Right atrium auricular region (tissue), 2 donors: ENCODE measurements around the gene SARDH. TPM values are rescaled to one million over a fixed set of nuclear protein-coding genes. Genes with fewer than 3 reads are reported as not detected.

Experiments used
- DNase-seq: peaks from one replicate; pipeline ENCODE4 v3.0.0-alpha.2; 2019; ENCODE audit warnings: low spot score
- H3K27ac ChIP-seq, 2 donors: fragments of 200-600 bp; sonication (generic); 1 replicate in 1 of 2; 2 replicates in 1 of 2; pipeline ENCODE4 v1.5.1; 2016 to 2019
- H3K27me3 ChIP-seq, 2 donors: fragments of 200-600 bp; sonication (generic); one replicate each; pipeline versions ENCODE4 v1.5.1 to v1.6.0; 2017 to 2019
- H3K36me3 ChIP-seq: fragments of 200-600 bp; sonication (generic); one replicate; pipeline ENCODE4 v1.5.1; 2016
- H3K4me1 ChIP-seq, 2 donors: fragments of 200-600 bp; sonication (generic); one replicate each; pipeline versions ENCODE4 v1.5.1 to v1.6.0; 2017 to 2019
- H3K4me3 ChIP-seq, 2 donors: fragments of 200-600 bp; sonication (generic); 1 replicate in 1 of 2; 2 replicates in 1 of 2; pipeline ENCODE4 v1.5.1; 2017 to 2019; ENCODE audit warnings: mild to moderate bottlenecking in 1 of 2, moderate library complexity in 1 of 2
- H3K9me3 ChIP-seq, 2 donors: fragments of 200-600 bp; sonication (generic); one replicate each; pipeline ENCODE4 v1.5.1; 2019
- total RNA-seq, 2 donors: library from RNA; depleted of rRNA; stranded (reverse); fragments of >200 nt; gene quantifications; one replicate each; pipeline ENCODE4 v1.1.0, GENCODE V29; 2016
- TF ChIP-seq, protein P1 (sequence below), 2 donors: fragments of 200-600 bp; sonication (generic); IDR thresholded peaks; one replicate each; pipeline ENCODE4 v1.5.1; 2019; ENCODE audit warnings: antibody characterized with exemption in 2 of 2

Gene SARDH
- total RNA-seq, 2 donors from 2014 or later, result 0.63 to 0.94 TPM

DNA sequence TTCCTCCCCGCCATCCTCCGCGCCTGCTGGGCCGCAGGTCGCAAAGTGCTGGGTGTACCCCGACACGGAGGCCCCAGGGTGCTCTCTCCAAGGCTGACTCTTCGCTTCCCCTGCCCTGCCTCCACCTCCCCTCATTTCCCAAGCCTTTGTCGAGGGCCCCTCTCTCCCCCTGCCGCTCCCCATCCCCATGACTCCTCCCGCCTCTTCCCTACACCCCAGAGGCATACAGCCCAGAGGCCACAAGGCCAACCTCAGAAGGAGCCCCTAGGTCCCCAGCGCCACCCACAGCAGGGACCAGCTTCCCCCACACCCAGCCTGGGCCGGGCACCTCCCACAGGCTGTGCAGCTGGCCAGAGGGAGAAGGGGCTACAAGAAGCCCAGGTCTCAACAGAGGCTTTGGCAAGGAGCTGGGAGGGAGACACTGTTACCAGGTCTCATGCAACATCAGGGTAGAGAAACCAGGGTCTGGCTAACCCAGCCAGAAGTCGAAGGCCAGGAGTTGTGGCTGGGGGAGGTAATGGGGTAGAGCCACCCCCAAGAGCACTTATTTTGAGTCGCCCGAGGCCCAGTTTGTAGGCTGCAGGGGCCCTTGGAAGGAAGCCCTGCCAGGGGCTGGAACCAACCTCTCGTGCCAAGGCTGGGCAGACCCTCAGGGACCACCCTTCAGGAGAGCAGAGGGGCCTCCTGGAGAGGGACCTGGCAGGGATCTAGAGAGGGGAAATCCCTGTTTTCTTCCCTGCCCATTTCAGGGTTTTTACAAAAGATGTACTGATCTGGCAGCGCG is 24.5 kb upstream of the SARDH start:
- peaks cover 0 to 11% of the 10 kb centered on the region in 2 donors for H3K9me3 ChIP-seq
- H3K27me3 ChIP-seq, result no peaks in the 10 kb centered on the region
- H3K36me3 ChIP-seq, result peaks cover 13% of the 10 kb centered on the region
- TF ChIP-seq, protein P1, sequence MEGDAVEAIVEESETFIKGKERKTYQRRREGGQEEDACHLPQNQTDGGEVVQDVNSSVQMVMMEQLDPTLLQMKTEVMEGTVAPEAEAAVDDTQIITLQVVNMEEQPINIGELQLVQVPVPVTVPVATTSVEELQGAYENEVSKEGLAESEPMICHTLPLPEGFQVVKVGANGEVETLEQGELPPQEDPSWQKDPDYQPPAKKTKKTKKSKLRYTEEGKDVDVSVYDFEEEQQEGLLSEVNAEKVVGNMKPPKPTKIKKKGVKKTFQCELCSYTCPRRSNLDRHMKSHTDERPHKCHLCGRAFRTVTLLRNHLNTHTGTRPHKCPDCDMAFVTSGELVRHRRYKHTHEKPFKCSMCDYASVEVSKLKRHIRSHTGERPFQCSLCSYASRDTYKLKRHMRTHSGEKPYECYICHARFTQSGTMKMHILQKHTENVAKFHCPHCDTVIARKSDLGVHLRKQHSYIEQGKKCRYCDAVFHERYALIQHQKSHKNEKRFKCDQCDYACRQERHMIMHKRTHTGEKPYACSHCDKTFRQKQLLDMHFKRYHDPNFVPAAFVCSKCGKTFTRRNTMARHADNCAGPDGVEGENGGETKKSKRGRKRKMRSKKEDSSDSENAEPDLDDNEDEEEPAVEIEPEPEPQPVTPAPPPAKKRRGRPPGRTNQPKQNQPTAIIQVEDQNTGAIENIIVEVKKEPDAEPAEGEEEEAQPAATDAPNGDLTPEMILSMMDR (IDR thresholded peaks at IDR 0.05), result no peak
- no peaks in the 10 kb centered on the region for H3K4me1 ChIP-seq
- no peak overlapping the region for H3K27ac ChIP-seq
- no peak overlapping the region for H3K4me3 ChIP-seq
- no peak for DNase-seq

DNA sequence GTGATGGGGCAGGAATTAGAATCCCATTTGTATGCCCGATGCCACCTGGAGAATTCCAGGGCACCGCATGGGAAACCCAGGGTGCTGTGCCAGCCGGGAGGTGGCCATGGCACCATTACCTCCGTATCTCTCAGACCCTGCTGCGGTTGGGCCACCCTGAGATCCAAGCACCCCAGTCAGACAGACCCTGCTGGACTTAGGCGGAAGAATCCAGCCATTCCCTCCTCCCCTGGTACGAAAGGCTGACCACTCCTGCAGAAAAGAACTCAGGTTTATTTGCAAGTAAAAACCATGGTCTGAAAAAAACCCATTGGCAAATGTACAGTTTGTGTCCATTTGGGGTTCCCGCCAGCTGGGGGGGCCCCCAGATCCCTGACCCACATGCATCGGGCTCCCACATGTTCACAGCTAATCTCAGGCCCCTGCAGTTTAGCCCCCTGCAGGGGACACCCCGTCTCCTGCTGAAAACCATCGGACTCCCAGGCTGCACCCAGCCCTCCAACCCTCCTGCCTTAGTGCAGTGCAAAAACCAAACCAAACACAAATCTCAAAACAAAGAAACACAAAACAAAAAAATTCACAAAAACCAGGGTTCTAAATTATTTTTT is 23.6 kb upstream of the SARDH start:
- no peaks in the 10 kb centered on the region for H3K4me1 ChIP-seq
- H3K4me3 ChIP-seq, result no peak overlapping the region
- no peaks in the 10 kb centered on the region for H3K27me3 ChIP-seq
- no peak overlapping the region for H3K27ac ChIP-seq
- no peak for DNase-seq
- peaks cover 0 to 2% of the 10 kb centered on the region in 2 donors for H3K9me3 ChIP-seq
- TF ChIP-seq, protein P1 (IDR thresholded peaks at IDR 0.05), result no peak
- H3K36me3 ChIP-seq, result peaks cover 7% of the 10 kb centered on the region

DNA sequence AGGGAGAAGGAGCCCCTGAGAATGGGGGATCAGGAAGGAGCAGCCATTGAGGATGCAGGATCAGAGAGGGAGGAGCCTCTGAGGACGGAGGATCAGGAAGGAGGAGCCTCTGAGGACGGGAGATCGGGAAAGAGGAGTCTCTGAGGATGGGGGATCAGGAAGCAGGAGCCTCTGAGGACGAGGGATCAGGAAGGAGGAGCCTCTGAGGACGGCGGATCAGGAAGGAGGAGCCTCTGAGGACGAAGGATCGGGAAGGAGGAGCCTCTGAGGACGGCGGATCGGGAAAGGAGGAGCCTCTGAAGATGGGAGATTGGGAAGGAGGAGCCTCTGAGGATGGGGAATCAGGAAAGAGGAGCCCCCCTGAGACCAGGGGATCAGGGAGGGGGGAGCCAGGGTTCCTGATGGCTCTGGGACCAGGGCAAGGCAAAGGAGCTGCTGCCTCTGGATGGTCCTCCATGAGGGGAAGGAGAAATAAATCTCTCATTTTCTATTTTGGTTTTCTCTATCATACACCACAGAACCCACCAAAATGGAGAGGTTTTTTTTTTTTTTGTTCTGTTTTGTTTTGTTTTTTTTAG is 22.6 kb upstream of the SARDH start:
- peaks cover 7% of the 10 kb centered on the region for H3K36me3 ChIP-seq
- H3K27me3 ChIP-seq, result no peaks in the 10 kb centered on the region
- no peak overlapping the region for H3K4me3 ChIP-seq
- H3K4me1 ChIP-seq, result no peaks in the 10 kb centered on the region
- no peak for DNase-seq
- no peaks in the 10 kb centered on the region for H3K9me3 ChIP-seq
- H3K27ac ChIP-seq, result no peak overlapping the region
- TF ChIP-seq, protein P1 (IDR thresholded peaks at IDR 0.05), result no peak

DNA sequence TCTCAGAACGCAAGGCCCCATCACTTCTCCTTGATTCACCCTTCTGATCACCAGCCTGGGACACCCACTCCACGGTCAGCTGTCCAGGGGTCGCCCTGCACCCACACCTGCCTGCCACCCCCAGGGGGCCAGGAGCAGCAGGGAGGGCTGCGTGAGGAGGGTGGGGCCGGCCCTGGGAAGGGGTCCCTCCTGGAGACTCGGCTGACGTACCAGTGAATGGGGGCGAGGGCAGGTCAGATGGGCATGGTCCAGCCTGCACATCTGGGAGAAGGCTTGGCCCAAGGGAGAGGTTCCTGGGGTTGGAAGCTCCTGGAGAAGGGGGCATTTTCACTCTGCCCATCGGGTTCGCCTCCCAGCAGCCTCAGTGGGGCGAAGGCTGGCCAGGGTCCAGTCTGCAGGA is 21.8 kb upstream of the SARDH start:
- Histone ChIP-seq H3K36me3 (peaks cover 7% of the 10 kb centered on the region), H3K27ac (no peak overlapping the region), H3K27me3 (no peaks in the 10 kb centered on the region), H3K4me3 (no peak overlapping the region), H3K4me1 (no peaks in the 10 kb centered on the region), H3K9me3 (no peaks in the 10 kb centered on the region)
- DNase-seq, result no peak
- TF ChIP-seq, protein P1 (IDR thresholded peaks at IDR 0.05), result no peak

DNA sequence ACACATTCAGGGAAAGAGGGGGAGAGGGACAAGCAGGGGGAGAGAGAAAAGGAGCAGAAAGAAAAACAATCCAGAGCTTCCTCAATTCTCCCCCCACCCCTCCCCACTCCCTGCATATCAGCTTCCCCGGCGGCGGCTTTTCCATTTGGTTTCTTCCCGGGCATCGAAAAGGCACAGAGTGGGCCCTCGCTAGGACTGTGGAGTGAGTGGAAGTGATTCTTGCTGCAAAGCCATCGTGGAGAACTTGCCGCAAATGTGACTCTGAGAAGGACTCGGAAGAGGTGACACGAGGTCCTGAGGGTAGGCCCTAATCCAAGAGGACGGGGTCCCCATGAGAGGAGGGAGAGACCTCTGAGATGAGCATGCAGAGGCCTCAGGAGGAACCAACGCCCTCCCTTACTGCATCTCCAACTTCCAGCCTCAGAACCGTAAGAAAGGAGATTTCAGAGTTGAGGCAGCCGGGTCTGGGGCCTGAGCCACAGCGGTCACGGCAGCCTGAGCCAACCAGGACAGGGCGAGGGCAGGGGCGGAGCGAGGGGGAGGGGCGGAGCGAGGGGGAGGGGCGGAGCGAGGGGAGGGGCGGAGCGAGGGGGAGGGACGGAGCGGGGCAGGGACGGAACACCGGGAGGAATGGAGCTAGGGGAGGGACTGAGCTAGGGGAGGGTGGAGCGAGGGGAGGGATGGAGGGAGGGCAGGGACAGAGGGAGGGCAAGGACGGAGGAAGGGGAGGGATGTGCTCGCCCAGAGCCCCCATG is 21.2 kb upstream of the SARDH start:
- no peak for DNase-seq
- Histone ChIP-seq H3K36me3 (peaks cover 7% of the 10 kb centered on the region), H3K4me3 (no peak overlapping the region), H3K4me1 (no peaks in the 10 kb centered on the region), H3K27me3 (no peaks in the 10 kb centered on the region), H3K9me3 (no peaks in the 10 kb centered on the region), H3K27ac (no peak overlapping the region)
- TF ChIP-seq, protein P1 (IDR thresholded peaks at IDR 0.05), result no peak
